Peyer's patch (tissue), 4 donors: Measurements from ENCODE around the gene NRXN3.

Source experiments
- CTCF ChIP-seq, 6 experiments: fragments of 450-650 bp in 4 of 6; fragments of 200-600 bp in 2 of 6; sonication (generic) in 1 of 6; IDR thresholded peaks; one replicate each; pipeline ENCODE4 v1.5.1; 2017 to 2019; ENCODE audit warnings: antibody characterized with exemption in 6 of 6, mild to moderate bottlenecking in 3 of 6, moderate library complexity in 1 of 6
- POLR2A ChIP-seq, 2 donors: fragments of 450-650 bp; IDR thresholded peaks; one replicate each; pipeline ENCODE4 v1.5.1; 2017; ENCODE audit warnings: antibody characterized with exemption in 2 of 2, mild to moderate bottlenecking in 2 of 2, moderate library complexity in 2 of 2

GRCh38 chr14:79083356-79083755 lies 913.2 kb downstream of the NRXN3 start:
- TF ChIP-seq CTCF (IDR thresholded peaks at IDR 0.05) (no peak), POLR2A (IDR thresholded peaks at IDR 0.05) (no peak)
